ENCODE measurements around the gene TSPAN33. TPM values are rescaled to one million over a fixed set of nuclear protein-coding genes. Genes with fewer than 3 reads are reported as not detected.

The TSPAN33 gene
- total RNA-seq, 1 experiment from 2014 or later = 1.7 TPM

Other genes starting within 250 kb of the TSPAN33 start
- gene KCP, start 234.0 kb upstream of the TSPAN33 start, total RNA-seq (2022) = 0.42 and 0.68 TPM in 2 replicates
- gene IRF5, start 206.8 kb upstream of the TSPAN33 start, total RNA-seq (2022) = 7.5 and 10.1 TPM in 2 replicates
- gene TNPO3, start 89.6 kb upstream of the TSPAN33 start, total RNA-seq (2022) = 42.3 and 44.2 TPM in 2 replicates
- gene SMO, start 43.9 kb downstream of the TSPAN33 start, total RNA-seq (2022) = not detected in 2 replicates
- 12.8 and 16.4 TPM in 2 replicates for gene AHCYL2, start 80.3 kb downstream of the TSPAN33 start, total RNA-seq (2022)

All from MCF 10A (cell line).